ENCODE measurements around the gene MRPS35.

DNA sequence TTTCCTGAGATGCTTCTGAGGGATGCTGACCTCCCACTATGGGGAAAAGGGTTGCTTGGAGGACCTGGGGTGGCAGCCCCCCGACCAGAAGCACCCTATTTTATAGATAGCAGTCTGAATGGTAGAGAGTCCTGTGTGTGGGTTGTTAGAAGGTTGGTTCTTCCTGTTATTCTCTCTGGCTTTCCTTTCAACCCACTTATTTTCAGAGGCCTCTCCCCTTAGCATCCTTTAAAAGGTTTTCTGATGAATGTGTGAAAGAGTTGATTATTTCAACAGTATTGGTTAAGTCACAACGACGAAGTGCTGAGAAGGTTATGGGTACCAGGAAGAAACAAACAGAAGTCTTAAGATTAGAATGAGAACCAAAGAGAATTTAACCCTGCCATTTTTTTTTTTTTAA is 90.2 kb downstream of the MRPS35 start:
- TF ChIP-seq GATA2 (IDR thresholded peaks at IDR 0.05; ENCODE audit: low read depth, low read length) (no peak), GATA3 (IDR thresholded peaks at IDR 0.05; ENCODE audit: low read depth, low read length) (no peak)
